ENCODE measurements around the gene CEP350.

DNA sequence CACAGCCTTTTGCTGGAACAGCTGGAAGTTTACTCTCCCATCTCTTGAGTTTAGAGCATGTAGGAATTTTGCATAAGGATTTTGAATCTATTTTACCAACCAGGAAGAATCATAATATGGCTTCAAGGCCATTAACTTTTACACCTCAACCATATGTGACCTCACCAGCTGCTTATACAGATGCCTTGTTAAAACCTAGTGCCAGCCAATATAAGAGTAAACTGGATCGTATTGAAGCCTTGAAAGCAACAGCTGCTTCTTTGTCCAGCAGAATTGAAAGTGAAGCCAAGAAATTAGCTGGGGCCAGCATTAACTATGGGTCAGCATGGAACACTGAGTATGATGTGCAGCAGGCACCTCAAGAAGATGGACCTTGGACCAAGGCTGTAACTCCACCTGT lies 65.4 kb downstream of the CEP350 start:
- TF ChIP-seq, protein P1, sequence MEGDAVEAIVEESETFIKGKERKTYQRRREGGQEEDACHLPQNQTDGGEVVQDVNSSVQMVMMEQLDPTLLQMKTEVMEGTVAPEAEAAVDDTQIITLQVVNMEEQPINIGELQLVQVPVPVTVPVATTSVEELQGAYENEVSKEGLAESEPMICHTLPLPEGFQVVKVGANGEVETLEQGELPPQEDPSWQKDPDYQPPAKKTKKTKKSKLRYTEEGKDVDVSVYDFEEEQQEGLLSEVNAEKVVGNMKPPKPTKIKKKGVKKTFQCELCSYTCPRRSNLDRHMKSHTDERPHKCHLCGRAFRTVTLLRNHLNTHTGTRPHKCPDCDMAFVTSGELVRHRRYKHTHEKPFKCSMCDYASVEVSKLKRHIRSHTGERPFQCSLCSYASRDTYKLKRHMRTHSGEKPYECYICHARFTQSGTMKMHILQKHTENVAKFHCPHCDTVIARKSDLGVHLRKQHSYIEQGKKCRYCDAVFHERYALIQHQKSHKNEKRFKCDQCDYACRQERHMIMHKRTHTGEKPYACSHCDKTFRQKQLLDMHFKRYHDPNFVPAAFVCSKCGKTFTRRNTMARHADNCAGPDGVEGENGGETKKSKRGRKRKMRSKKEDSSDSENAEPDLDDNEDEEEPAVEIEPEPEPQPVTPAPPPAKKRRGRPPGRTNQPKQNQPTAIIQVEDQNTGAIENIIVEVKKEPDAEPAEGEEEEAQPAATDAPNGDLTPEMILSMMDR (IDR thresholded peaks at IDR 0.05; ENCODE audit: poor library complexity), result no peak
- no peak for TF ChIP-seq EZH2 (IDR thresholded peaks at IDR 0.05; ENCODE audit: borderline replicate concordance)
